Immature natural killer cell (primary cell): Measurements from ENCODE around the gene EVX2. TPM values are rescaled to one million over a fixed set of nuclear protein-coding genes. Genes with fewer than 3 reads are reported as not detected.

ENCODE experiments used
- DNase-seq, 3 donors: peaks; one replicate each; pipeline ENCODE4 v3.0.0; 2022; ENCODE audit warnings: mixed read lengths in 1 of 3
- H3K27ac Mint-ChIP-seq, 6 donors: one replicate each; pipeline ENCODE4 v1.8.0; 2020; ENCODE audit warnings: mixed read lengths in 6 of 6, mild to moderate bottlenecking in 5 of 6, inconsistent platforms in 4 of 6, moderate library complexity in 3 of 6
- H3K27me3 Mint-ChIP-seq, 3 donors: one replicate each; pipeline ENCODE4 v1.8.0; 2020 to 2021; ENCODE audit warnings: low read depth in 3 of 3, mild to moderate bottlenecking in 3 of 3, mixed read lengths in 3 of 3, moderate library complexity in 3 of 3, inconsistent platforms in 1 of 3
- H3K36me3 Mint-ChIP-seq, 3 donors: one replicate each; pipeline ENCODE4 v1.8.0; 2020; ENCODE audit warnings: mixed read lengths in 3 of 3, inconsistent platforms in 2 of 3, mild to moderate bottlenecking in 2 of 3
- H3K4me1 Mint-ChIP-seq, 2 donors: one replicate each; pipeline ENCODE4 v1.8.0; 2020; ENCODE audit warnings: inconsistent platforms in 2 of 2, mild to moderate bottlenecking in 2 of 2, mixed read lengths in 2 of 2, moderate library complexity in 1 of 2
- H3K4me3 Mint-ChIP-seq, 5 donors: one replicate each; pipeline ENCODE4 v1.8.0; 2020; ENCODE audit warnings: mild to moderate bottlenecking in 5 of 5, mixed read lengths in 5 of 5, inconsistent platforms in 3 of 5, moderate library complexity in 3 of 5
- H3K9me3 Mint-ChIP-seq, 6 donors: one replicate each; pipeline ENCODE4 v1.8.0; 2020; ENCODE audit warnings: mild to moderate bottlenecking in 6 of 6, mixed read lengths in 6 of 6, inconsistent platforms in 4 of 6, moderate library complexity in 3 of 6
- polyA plus RNA-seq, 3 donors: library from polyadenylated mRNA; unstranded; fragments of 300-500 nt; fragmentation: Illumina TruSeq; gene quantifications; one replicate each; pipeline ENCODE4 v1.2.3, GENCODE V29; 2021

The EVX2 gene
- polyA plus RNA-seq, 3 donors from 2014 or later = not detected

GRCh38 chr2:176109192-176109901 is 25.6 kb upstream of the EVX2 start:
- H3K27ac Mint-ChIP-seq = peak overlapping the region in 1 of 6 donors; percentile 47
- H3K9me3 Mint-ChIP-seq = peaks cover 0 to 17% (median under 1%) of the 10 kb centered on the region in 6 donors
- peak overlapping the region in 2 of 5 donors; percentile 34 to 50 for H3K4me3 Mint-ChIP-seq
- H3K4me1 Mint-ChIP-seq = peaks cover 13 to 19% of the 10 kb centered on the region in 2 donors
- H3K27me3 Mint-ChIP-seq = peaks cover 56 to 84% (median 76%) of the 10 kb centered on the region in 3 donors
- H3K36me3 Mint-ChIP-seq = peaks cover 0 to 10% (median 0%) of the 10 kb centered on the region in 3 donors
- DNase-seq = no peak

- Mint-ChIP-seq H3K36me3 (peaks cover 0 to 10% (median 0%) of the 10 kb centered on the region in 3 donors), H3K27ac (no peak overlapping the region), H3K27me3 (peaks cover 57 to 82% (median 71%) of the 10 kb centered on the region in 3 donors), H3K4me3 (no peak overlapping the region), H3K4me1 (peaks cover 13 to 19% of the 10 kb centered on the region in 2 donors), H3K9me3 (peaks cover 0 to 17% (median under 1%) of the 10 kb centered on the region in 6 donors)
- no peak for DNase-seq
Observed at GRCh38 chr2:176107731-176108181, 24.0 kb upstream of the EVX2 start.

GRCh38 chr2:176106581-176107539 is 23.1 kb upstream of the EVX2 start, which contains the start of gene HOXD11:
HOXD11 (plus strand) TSS chr2:176107280; CDS start chr2:176107356, 76 bp downstream.
- DNase-seq = no peak
- peaks cover 62 to 73% (median 71%) of the 10 kb centered on the region in 3 donors for H3K27me3 Mint-ChIP-seq

GRCh38 chr2:176105730-176106580 is 22.2 kb upstream of the EVX2 start:
- no peak for DNase-seq
- peaks cover 62 to 70% (median 68%) of the 10 kb centered on the region in 3 donors for H3K27me3 Mint-ChIP-seq
- peak overlapping the region in 4 of 5 donors; percentile 12 to 85 (median 32) for H3K4me3 Mint-ChIP-seq
- H3K9me3 Mint-ChIP-seq = peaks cover 0 to 17% (median under 1%) of the 10 kb centered on the region in 6 donors
- peak overlapping the region in 2 of 6 donors; percentile 31 to 39 for H3K27ac Mint-ChIP-seq
- H3K4me1 Mint-ChIP-seq = peaks cover 13 to 19% of the 10 kb centered on the region in 2 donors
- H3K36me3 Mint-ChIP-seq = peaks cover 0 to 10% (median 0%) of the 10 kb centered on the region in 3 donors

More at GRCh38 chr2:176106581-176107539, 23.1 kb upstream of the EVX2 start, which contains the start of gene HOXD11:
- Mint-ChIP-seq H3K4me1 (peaks cover 13 to 19% of the 10 kb centered on the region in 2 donors), H3K27ac (peak within 1 kb of the TSS in 2 of 6 donors; percentile 31 to 39), H3K9me3 (peaks cover 0 to 17% (median under 1%) of the 10 kb centered on the region in 6 donors), H3K4me3 (peak within 1 kb of the TSS in 4 of 5 donors; percentile 21 to 85 (median 32)), H3K36me3 (peaks cover 0 to 10% (median 0%) of the 10 kb centered on the region in 3 donors)

DNA sequence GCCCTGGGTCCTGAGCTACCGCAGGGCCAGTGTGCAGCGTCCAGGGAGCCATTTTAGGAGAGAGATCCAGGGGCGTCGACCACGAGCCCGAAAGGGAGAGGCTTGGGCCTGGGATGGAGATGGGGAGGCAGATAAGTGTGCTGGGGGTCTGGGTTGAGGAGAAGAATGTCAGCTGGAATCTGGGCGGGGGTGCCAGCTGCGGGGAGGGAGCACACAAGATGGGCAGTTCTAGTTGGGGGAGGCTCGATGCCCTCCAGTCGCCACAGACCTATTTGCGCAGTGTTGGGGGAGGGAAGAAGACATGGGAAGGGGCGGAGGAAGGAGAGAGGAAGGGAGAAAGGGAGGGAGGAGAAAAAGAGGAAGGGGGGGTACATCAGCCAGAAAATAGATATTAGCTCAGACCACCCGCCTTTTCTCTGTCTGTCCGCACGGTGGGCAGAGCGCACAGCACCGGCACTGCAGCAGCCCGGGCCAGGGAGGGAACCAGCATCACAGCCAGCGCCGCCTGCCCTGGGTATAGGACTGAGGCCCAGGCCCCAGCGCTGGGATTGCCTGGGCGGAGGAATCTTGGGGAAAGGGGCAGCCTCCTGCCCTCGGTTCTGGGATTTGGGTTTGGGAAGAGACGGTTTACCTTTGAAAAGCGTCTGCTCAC is 21.4 kb upstream of the EVX2 start:
- H3K27ac Mint-ChIP-seq = no peak overlapping the region
- peaks cover 60 to 69% (median 69%) of the 10 kb centered on the region in 3 donors for H3K27me3 Mint-ChIP-seq
- H3K9me3 Mint-ChIP-seq = peaks cover 0 to 17% (median 0%) of the 10 kb centered on the region in 6 donors
- peaks cover 13 to 19% of the 10 kb centered on the region in 2 donors for H3K4me1 Mint-ChIP-seq
- no peak for DNase-seq
- H3K36me3 Mint-ChIP-seq = peaks cover 0 to 10% (median 0%) of the 10 kb centered on the region in 3 donors
- H3K4me3 Mint-ChIP-seq = no peak overlapping the region

DNA sequence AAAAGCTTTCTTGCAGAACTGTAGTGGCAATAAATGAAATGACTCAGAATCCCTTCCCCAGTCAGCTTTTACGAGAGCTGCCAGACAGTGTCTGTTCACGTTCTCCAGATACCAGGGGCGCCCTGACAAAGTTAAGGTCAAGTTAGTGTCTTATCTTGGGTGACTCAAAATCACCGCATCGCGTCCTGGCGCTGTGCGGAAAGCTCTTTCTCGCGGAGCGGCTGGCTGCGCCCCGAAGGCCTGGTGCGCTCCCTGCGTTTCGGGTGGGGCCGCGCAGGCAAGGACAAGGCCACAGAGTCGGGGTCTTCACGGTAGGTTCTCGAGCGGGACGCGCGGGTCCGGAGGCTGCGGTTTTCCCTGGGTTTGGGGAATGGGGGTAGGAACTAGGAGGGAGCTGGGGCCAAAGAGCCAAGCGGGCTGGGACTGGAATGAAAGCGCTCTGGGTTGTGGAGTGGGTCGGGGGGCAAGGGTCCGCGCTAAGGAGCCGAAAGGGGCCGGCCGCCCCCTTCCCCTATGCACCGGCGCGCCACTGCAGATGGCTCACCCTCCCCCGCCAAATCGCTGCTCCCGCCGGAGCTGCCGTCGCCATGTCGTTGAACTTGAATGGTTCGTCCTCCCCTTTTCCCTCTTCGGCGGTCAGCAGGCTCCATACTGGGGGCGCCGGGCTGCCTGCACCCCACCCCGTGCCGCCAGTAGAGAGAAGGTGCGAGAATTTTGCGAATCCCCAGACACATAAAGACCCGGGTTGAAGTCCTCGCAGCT is 20.7 kb upstream of the EVX2 start:
- Mint-ChIP-seq H3K36me3 (peaks cover 0 to 9% (median 0%) of the 10 kb centered on the region in 3 donors), H3K9me3 (peaks cover 0 to 10% (median 0%) of the 10 kb centered on the region in 6 donors), H3K27ac (no peak overlapping the region), H3K4me1 (peaks cover 13 to 17% of the 10 kb centered on the region in 2 donors), H3K27me3 (peaks cover 55 to 65% (median 62%) of the 10 kb centered on the region in 3 donors), H3K4me3 (no peak overlapping the region)
- DNase-seq = no peak

- Mint-ChIP-seq H3K4me3 (no peak overlapping the region), H3K27me3 (peaks cover 56 to 65% (median 61%) of the 10 kb centered on the region in 3 donors), H3K36me3 (peaks cover 0 to 6% (median 0%) of the 10 kb centered on the region in 3 donors), H3K9me3 (peaks cover 0 to 8% (median 0%) of the 10 kb centered on the region in 6 donors), H3K27ac (no peak overlapping the region), H3K4me1 (peaks cover 11% of the 10 kb centered on the region in 2 donors)
- no peak for DNase-seq
Observed at GRCh38 chr2:176103742-176104315, 20.1 kb upstream of the EVX2 start.

DNA sequence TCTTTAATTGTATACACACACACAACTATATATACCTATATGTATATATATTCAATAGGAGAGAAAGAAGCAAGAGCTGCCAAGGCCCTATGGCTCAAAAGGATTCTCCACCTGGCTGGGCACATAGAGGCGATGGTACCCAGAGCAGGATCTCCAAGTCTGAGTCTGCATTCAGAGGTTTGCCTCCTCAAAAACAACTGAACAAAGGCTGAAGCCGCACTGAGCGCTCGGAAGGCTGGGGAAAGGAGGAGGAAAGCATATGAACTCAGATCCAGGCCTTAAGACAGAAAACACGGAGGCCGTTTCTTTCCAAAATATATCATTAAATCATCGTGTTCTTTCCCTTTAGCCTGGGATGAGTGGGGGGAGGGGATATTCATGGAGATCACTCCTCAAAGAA is 19.4 kb upstream of the EVX2 start:
- Mint-ChIP-seq H3K27ac (no peak overlapping the region), H3K4me3 (no peak overlapping the region), H3K36me3 (peaks cover 0 to 6% (median 0%) of the 10 kb centered on the region in 3 donors), H3K4me1 (peaks cover 8 to 10% of the 10 kb centered on the region in 2 donors), H3K9me3 (peaks cover 0 to 8% (median 0%) of the 10 kb centered on the region in 6 donors), H3K27me3 (peaks cover 58 to 62% (median 58%) of the 10 kb centered on the region in 3 donors)
- DNase-seq = no peak

GRCh38 chr2:176102309-176102866 is 18.6 kb upstream of the EVX2 start:
- Mint-ChIP-seq H3K9me3 (peaks cover 0 to 8% (median 0%) of the 10 kb centered on the region in 6 donors), H3K27ac (no peak overlapping the region), H3K36me3 (peaks cover 0 to 6% (median 0%) of the 10 kb centered on the region in 3 donors), H3K4me3 (no peak overlapping the region), H3K27me3 (peaks cover 63 to 69% (median 65%) of the 10 kb centered on the region in 3 donors), H3K4me1 (peaks cover 14 to 16% of the 10 kb centered on the region in 2 donors)
- DNase-seq = no peak

DNA sequence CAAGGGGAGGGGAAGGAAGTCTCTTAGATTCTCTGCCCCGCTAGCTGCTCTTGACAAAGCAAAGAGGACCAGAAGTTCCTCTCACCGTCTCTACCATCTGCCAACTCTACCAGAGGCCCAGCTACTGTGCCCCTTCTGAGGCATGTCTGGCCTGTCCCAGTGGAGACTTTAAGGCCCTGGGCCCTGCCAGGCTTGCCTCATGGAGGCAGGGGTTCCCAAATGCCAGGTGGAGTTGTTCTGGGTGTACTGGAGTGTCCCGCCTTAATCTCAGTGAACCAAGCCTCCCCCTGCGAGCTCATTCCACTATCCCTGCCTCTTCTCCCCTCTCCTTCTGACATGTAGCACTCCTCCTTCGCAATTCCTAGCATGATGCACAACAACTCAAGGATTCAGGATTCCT is 18.1 kb upstream of the EVX2 start:
- H3K4me1 Mint-ChIP-seq = peaks cover 17 to 22% of the 10 kb centered on the region in 2 donors
- peaks cover 0 to 8% (median 0%) of the 10 kb centered on the region in 6 donors for H3K9me3 Mint-ChIP-seq
- no peak overlapping the region for H3K27ac Mint-ChIP-seq
- H3K36me3 Mint-ChIP-seq = peaks cover 0 to 6% (median 0%) of the 10 kb centered on the region in 3 donors
- peaks cover 61 to 71% (median 65%) of the 10 kb centered on the region in 3 donors for H3K27me3 Mint-ChIP-seq
- no peak for DNase-seq
- H3K4me3 Mint-ChIP-seq = no peak overlapping the region

- peaks cover 0 to 12% (median 0%) of the 10 kb centered on the region in 6 donors for H3K9me3 Mint-ChIP-seq
- H3K36me3 Mint-ChIP-seq = peaks cover 0 to 9% (median 0%) of the 10 kb centered on the region in 3 donors
- peaks cover 21 to 24% of the 10 kb centered on the region in 2 donors for H3K4me1 Mint-ChIP-seq
- H3K4me3 Mint-ChIP-seq = no peak overlapping the region
- peaks cover 62 to 74% (median 66%) of the 10 kb centered on the region in 3 donors for H3K27me3 Mint-ChIP-seq
- no peak overlapping the region for H3K27ac Mint-ChIP-seq
- no peak for DNase-seq
Observed at GRCh38 chr2:176101216-176101830, 17.6 kb upstream of the EVX2 start.
